NT2/D1 (cell line): ENCODE data around the gene TRAPPC5.

Source experiments
- SUZ12 ChIP-seq: IDR thresholded peaks from 2 replicates; pipeline ENCODE4 v1.6.1; 2011; ENCODE audit not compliant: insufficient read length, insufficient read depth; ENCODE audit errors: extremely low read depth
- YY1 ChIP-seq: IDR thresholded peaks from 2 replicates; pipeline ENCODE4 v1.6.1; 2011; ENCODE audit not compliant: insufficient read length, insufficient read depth
- ZNF274 ChIP-seq: IDR thresholded peaks from 2 replicates; pipeline ENCODE4 v1.6.1; 2011; ENCODE audit warnings: mild to moderate bottlenecking, low read depth, low read length

- no peak for TF ChIP-seq ZNF274
- no peak for TF ChIP-seq YY1
- TF ChIP-seq SUZ12 = no peak
Observed at GRCh38 chr19:7701654-7702457, 21.2 kb downstream of the TRAPPC5 start, which contains the start of gene FCER2.
